Trophoblast cell (in vitro differentiated cells and primary cell): Measurements from ENCODE around the gene ENTPD5.
"Not testable (repeated sequence)": the region's sequence is repeated elsewhere in the genome, so short reads cannot be mapped to it uniquely, and the experiment has no call there.

ENCODE experiments used
- DNase-seq, 2 donors: peaks; one replicate each; pipeline ENCODE4 v3.0.0-alpha.2; 2016
- H2AFZ ChIP-seq: 2 replicates; pipeline ENCODE4 v1.6.1; 2013; ENCODE audit warnings: low read length, moderate library complexity, mild to moderate bottlenecking; ENCODE audit not compliant: insufficient read depth, poor library complexity
- H2AK5ac ChIP-seq: 2 replicates; pipeline ENCODE4 v1.6.1; 2013; ENCODE audit warnings: mild to moderate bottlenecking, low read length
- H2BK120ac ChIP-seq: 2 replicates; pipeline ENCODE4 v1.6.1; 2013; ENCODE audit warnings: low read length, mild to moderate bottlenecking, moderate library complexity; ENCODE audit not compliant: insufficient read depth, poor library complexity
- H2BK12ac ChIP-seq: 2 replicates; pipeline ENCODE4 v1.6.1; 2013; ENCODE audit warnings: mild to moderate bottlenecking, low read length, moderate library complexity
- H2BK5ac ChIP-seq: 2 replicates; pipeline ENCODE4 v1.6.1; 2013; ENCODE audit warnings: low read length, low read depth, moderate library complexity, mild to moderate bottlenecking; ENCODE audit not compliant: poor library complexity
- H3K14ac ChIP-seq: 2 replicates; pipeline ENCODE4 v1.6.1; 2013; ENCODE audit warnings: mild to moderate bottlenecking, low read length
- H3K18ac ChIP-seq: 2 replicates; pipeline ENCODE4 v1.6.1; 2013; ENCODE audit warnings: mild to moderate bottlenecking, low read length
- H3K23ac ChIP-seq: 2 replicates; pipeline ENCODE4 v1.6.1; 2013; ENCODE audit warnings: low read length
- H3K27ac ChIP-seq: 2 replicates; pipeline ENCODE4 v1.5.1; 2013; ENCODE audit warnings: low read depth, mild to moderate bottlenecking, inconsistent platforms, low read length, moderate library complexity
- H3K27me3 ChIP-seq: 2 replicates; pipeline ENCODE4 v1.6.1; 2013; ENCODE audit warnings: inconsistent platforms, mild to moderate bottlenecking, low read length, moderate library complexity; ENCODE audit not compliant: insufficient read depth
- H3K36me3 ChIP-seq, 2 experiments: 1 replicate in 1 of 2; 2 replicates in 1 of 2; pipeline ENCODE4 v1.6.1; 2013; ENCODE audit warnings: low read length in 2 of 2, mild to moderate bottlenecking in 2 of 2, moderate library complexity in 1 of 2; ENCODE audit not compliant: insufficient read depth in 2 of 2, control insufficient read depth in 1 of 2
- H3K4ac ChIP-seq: 2 replicates; pipeline ENCODE4 v1.6.1; 2013; ENCODE audit warnings: low read depth, mild to moderate bottlenecking, low read length, moderate library complexity
- H3K4me1 ChIP-seq, 2 experiments: 1 replicate in 1 of 2; 2 replicates in 1 of 2; pipeline ENCODE4 v1.6.1; 2013; ENCODE audit warnings: low read length in 2 of 2, mild to moderate bottlenecking in 2 of 2, moderate library complexity in 1 of 2; ENCODE audit not compliant: insufficient read depth in 2 of 2, control insufficient read depth in 1 of 2
- H3K4me2 ChIP-seq: 2 replicates; pipeline ENCODE4 v1.6.1; 2013; ENCODE audit warnings: inconsistent platforms, mild to moderate bottlenecking, low read length, moderate library complexity
- H3K4me3 ChIP-seq: 2 replicates; pipeline ENCODE4 v1.5.1; 2013; ENCODE audit warnings: mild to moderate bottlenecking, low read depth, low read length, inconsistent platforms
- H3K79me1 ChIP-seq: one replicate; pipeline ENCODE4 v1.6.1; 2013; ENCODE audit warnings: low read length
- H3K79me2 ChIP-seq: 2 replicates; pipeline ENCODE4 v1.6.1; 2013; ENCODE audit warnings: low read length, mild to moderate bottlenecking; ENCODE audit not compliant: control insufficient read depth, insufficient read depth, poor library complexity
- H3K9ac ChIP-seq: 2 replicates; pipeline ENCODE4 v1.6.1; 2013; ENCODE audit warnings: mild to moderate bottlenecking, low read length
- H3K9me3 ChIP-seq: 2 replicates; pipeline ENCODE4 v1.6.1; 2013; ENCODE audit warnings: low read depth, mild to moderate bottlenecking, control low read depth, inconsistent platforms, low read length; ENCODE audit not compliant: insufficient read depth
- H4K12ac ChIP-seq: 2 replicates; pipeline ENCODE4 v1.6.1; 2013; ENCODE audit warnings: low read depth, mild to moderate bottlenecking, low read length, moderate library complexity
- H4K8ac ChIP-seq: 2 replicates; pipeline ENCODE4 v1.6.1; 2013; ENCODE audit warnings: low read depth, mild to moderate bottlenecking, low read length, moderate library complexity
- H4K91ac ChIP-seq: one replicate; pipeline ENCODE4 v1.6.1; 2013; ENCODE audit warnings: low read depth, mild to moderate bottlenecking, low read length, moderate library complexity
- WGBS: extraction: QIAGEN DNeasy Blood & Tissue Kit; methylation state at CpG from one replicate; pipeline ENCODE4 v1.1.7; 2013; ENCODE audit warnings: missing lambda C conversion rate; ENCODE audit not compliant: insufficient read length, insufficient coverage; ENCODE audit errors: extremely low coverage; 5-methylcytosine and 5-hydroxymethylcytosine counted together

The ENTPD5 gene

DNA sequence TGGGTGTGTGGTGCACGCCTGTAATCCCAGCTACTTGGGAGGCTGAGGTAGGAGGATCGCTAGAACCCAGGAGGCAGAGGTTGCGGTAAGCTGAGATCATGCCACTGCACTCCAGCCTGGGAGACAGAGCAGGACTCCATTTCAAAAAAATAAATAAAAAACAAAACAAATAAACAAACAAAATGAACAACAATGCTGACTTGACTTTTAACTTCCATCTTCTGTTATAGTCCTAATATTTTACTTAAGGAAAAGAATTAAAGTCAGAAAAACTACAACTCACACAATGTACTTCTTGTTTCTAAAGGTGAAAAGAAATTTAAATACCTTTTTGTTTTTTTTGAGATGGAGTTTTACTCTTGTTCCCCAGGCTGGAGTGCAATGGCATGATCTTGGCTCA is 13.4 kb downstream of the ENTPD5 start:
- not testable (repeated sequence) for H4K91ac ChIP-seq, H3K9ac ChIP-seq, H3K18ac ChIP-seq, H3K36me3 ChIP-seq, H3K9me3 ChIP-seq, H3K27me3 ChIP-seq, H3K79me1 ChIP-seq, H3K4me3 ChIP-seq, H3K27ac ChIP-seq, H3K4ac ChIP-seq, H2AK5ac ChIP-seq, DNase-seq, H4K12ac ChIP-seq, H3K79me2 ChIP-seq, H3K4me1 ChIP-seq, H4K8ac ChIP-seq, H2BK5ac ChIP-seq, H2BK12ac ChIP-seq, H3K4me2 ChIP-seq, H3K23ac ChIP-seq, H2AFZ ChIP-seq, H3K14ac ChIP-seq, H2BK120ac ChIP-seq
- WGBS, result no CpG with 5 or more reads among the region's 3 CpGs

DNA sequence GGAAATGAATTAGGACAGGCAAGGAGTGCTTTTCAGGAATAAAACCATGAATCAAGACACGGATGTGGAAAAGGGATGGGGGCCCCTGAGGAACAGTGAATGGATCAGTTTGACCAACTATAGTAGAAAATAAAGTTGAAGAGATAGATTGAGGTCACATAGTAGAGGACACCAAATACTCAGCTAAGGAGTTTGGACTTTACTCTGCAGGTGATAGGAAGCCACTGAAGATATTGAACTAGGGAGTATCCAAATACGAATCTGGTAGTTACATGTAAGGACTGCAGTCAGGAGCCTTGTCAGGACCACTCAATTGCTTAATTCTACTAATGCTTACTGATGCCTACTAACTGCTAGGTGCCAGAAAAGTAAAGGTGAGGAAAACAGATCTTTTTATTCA is 20.4 kb downstream of the ENTPD5 start:
- no peaks in the 10 kb centered on the region for H3K79me2 ChIP-seq
- H3K23ac ChIP-seq, result no peak overlapping the region
- no peak overlapping the region for H4K8ac ChIP-seq
- H2BK120ac ChIP-seq, result no peak overlapping the region
- H3K18ac ChIP-seq, result no peak overlapping the region
- no peak overlapping the region for H4K91ac ChIP-seq
- H3K9me3 ChIP-seq, result no peaks in the 10 kb centered on the region
- no peaks in the 10 kb centered on the region for H3K79me1 ChIP-seq
- H4K12ac ChIP-seq, result no peak overlapping the region
- H3K4me2 ChIP-seq, result no peak overlapping the region
- H3K36me3 ChIP-seq, result no peaks in the 10 kb centered on the region
- no peak overlapping the region for H2BK12ac ChIP-seq
- DNase-seq, result no peak
- no peak overlapping the region for H2BK5ac ChIP-seq
- H2AFZ ChIP-seq, result no peak overlapping the region
- no peak overlapping the region for H3K9ac ChIP-seq
- H3K27me3 ChIP-seq, result no peaks in the 10 kb centered on the region
- no peak overlapping the region for H2AK5ac ChIP-seq
- WGBS, result no CpG with 5 or more reads among the region's 2 CpGs
- H3K4me3 ChIP-seq, result no peak overlapping the region
- H3K4me1 ChIP-seq, result no peaks in the 10 kb centered on the region
- H3K4ac ChIP-seq, result no peak overlapping the region
- H3K14ac ChIP-seq, result no peak overlapping the region
- no peak overlapping the region for H3K27ac ChIP-seq

DNA sequence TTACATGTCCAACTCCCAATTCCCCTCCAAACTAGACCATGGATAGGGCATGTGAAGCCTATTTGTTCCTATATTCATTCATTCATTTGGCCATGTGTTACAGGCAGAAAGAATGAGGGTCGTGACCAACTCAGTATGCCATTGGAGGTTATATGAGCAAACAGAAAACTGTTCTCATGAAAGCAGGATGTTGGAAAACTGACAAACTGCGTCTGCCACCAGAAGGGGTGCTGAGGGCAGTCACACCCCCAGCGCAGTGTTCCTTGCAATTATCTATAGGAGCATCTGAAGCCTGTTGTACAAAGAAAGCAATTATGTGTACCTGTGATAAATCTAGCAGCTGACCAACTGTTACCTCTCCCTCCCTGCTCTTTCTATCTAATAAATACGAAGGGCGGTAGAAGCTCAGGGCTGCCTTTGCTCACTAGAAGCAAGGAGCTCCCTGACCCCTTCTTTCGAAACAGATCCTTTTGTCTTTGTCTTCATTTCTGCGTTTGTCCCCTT is 21.1 kb downstream of the ENTPD5 start:
- H3K18ac ChIP-seq, result no peak overlapping the region
- H3K9ac ChIP-seq, result no peak overlapping the region
- no peak for DNase-seq
- no peak overlapping the region for H4K12ac ChIP-seq
- no peak overlapping the region for H4K91ac ChIP-seq
- H2AFZ ChIP-seq, result no peak overlapping the region
- H3K27ac ChIP-seq, result no peak overlapping the region
- no peak overlapping the region for H2BK120ac ChIP-seq
- H2AK5ac ChIP-seq, result no peak overlapping the region
- no peaks in the 10 kb centered on the region for H3K4me1 ChIP-seq
- H4K8ac ChIP-seq, result no peak overlapping the region
- no peaks in the 10 kb centered on the region for H3K9me3 ChIP-seq
- H3K4me2 ChIP-seq, result no peak overlapping the region
- no CpG with 5 or more reads among the region's 7 CpGs for WGBS
- no peak overlapping the region for H2BK5ac ChIP-seq
- no peak overlapping the region for H3K4me3 ChIP-seq
- H3K14ac ChIP-seq, result no peak overlapping the region
- H3K36me3 ChIP-seq, result no peaks in the 10 kb centered on the region
- no peak overlapping the region for H3K4ac ChIP-seq
- no peak overlapping the region for H3K23ac ChIP-seq
- no peak overlapping the region for H2BK12ac ChIP-seq
- H3K79me1 ChIP-seq, result no peaks in the 10 kb centered on the region
- no peaks in the 10 kb centered on the region for H3K79me2 ChIP-seq
- no peaks in the 10 kb centered on the region for H3K27me3 ChIP-seq

DNA sequence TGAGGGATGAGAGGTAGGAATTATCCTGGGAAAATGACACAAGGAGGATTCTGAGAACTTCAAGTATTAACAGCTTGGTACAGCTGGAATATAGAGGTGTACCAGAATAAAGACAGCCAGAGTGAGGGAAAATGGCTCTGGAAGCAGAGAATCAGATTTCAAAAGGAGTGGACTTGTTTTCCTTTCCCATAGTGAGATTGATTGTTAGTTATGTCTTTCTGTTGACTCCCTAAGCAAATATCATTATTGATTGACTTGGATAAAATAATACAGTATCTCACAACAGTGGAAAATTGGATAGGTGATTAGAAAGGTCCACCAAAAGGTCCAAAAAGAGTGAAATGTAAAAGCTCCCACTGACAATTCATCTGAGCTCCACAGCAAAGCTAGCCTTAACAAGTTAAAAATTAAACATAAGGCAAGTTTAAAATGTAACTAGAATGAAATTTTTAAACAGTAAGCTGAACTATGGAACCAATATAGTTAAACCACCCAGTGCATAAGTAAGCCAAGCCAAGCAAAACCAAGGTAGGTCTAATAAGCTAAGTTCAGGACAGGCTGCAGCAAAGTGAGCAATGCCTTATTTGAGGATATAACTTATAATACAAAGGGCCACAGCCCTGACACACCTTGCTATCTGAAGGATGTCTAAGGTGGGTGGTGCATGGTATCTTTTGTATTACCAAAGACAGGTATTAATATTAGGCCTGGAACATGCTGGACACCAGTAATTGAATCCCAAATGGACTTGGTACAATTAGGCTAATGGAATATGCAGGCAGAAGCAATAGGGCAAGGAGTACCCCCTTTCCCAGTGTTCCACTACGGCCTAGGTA is 21.8 kb downstream of the ENTPD5 start:
- Histone ChIP-seq H3K9me3 (no peaks in the 10 kb centered on the region), H3K9ac (no peak overlapping the region), H4K91ac (no peak overlapping the region), H2AK5ac (no peak overlapping the region), H3K4me3 (no peak overlapping the region), H2BK120ac (no peak overlapping the region), H3K4me1 (no peaks in the 10 kb centered on the region), H3K23ac (no peak overlapping the region), H2BK12ac (no peak overlapping the region), H3K4me2 (no peak overlapping the region), H3K79me2 (no peaks in the 10 kb centered on the region), H3K36me3 (no peaks in the 10 kb centered on the region), H4K12ac (no peak overlapping the region), H3K14ac (no peak overlapping the region), H3K27me3 (no peaks in the 10 kb centered on the region), H3K79me1 (no peaks in the 10 kb centered on the region), H3K18ac (no peak overlapping the region), H2BK5ac (no peak overlapping the region), H3K27ac (no peak overlapping the region), H3K4ac (no peak overlapping the region), H4K8ac (no peak overlapping the region), H2AFZ (no peak overlapping the region)
- DNase-seq, result no peak
- WGBS, result no CpG with 5 or more reads among the region's 1 CpG
